BE2C (cell line): ENCODE results near the gene HEPACAM2.

Experiments
- DNase-seq: peaks from one replicate; pipeline ENCODE4 v3.0.0-alpha.2; 2020
- H3K27me3 ChIP-seq: fragments of 250-450 bp; sonication (Bioruptor Pico); 2 replicates; pipeline ENCODE4 v1.5.1; 2020; ENCODE audit warnings: mild to moderate bottlenecking
- H3K36me3 ChIP-seq: fragments of 250-450 bp; sonication (Bioruptor Pico); 2 replicates; pipeline ENCODE4 v1.5.1; 2020; ENCODE audit warnings: mild to moderate bottlenecking
- H3K4me1 ChIP-seq: fragments of 250-450 bp; sonication (Bioruptor Pico); 2 replicates; pipeline ENCODE4 v1.5.1; 2020
- H3K4me3 ChIP-seq: 2 replicates; pipeline ENCODE4 v1.5.1; 2011; ENCODE audit warnings: low read depth, low read length
- H3K9me3 ChIP-seq: fragments of 250-450 bp; sonication (Bioruptor Pico); 2 replicates; pipeline ENCODE4 v1.5.1; 2020
- CTCF ChIP-seq: IDR thresholded peaks from 2 replicates; pipeline ENCODE4 v1.5.1; 2012; ENCODE audit warnings: mild to moderate bottlenecking, low read depth, low read length

Gene HEPACAM2

DNA sequence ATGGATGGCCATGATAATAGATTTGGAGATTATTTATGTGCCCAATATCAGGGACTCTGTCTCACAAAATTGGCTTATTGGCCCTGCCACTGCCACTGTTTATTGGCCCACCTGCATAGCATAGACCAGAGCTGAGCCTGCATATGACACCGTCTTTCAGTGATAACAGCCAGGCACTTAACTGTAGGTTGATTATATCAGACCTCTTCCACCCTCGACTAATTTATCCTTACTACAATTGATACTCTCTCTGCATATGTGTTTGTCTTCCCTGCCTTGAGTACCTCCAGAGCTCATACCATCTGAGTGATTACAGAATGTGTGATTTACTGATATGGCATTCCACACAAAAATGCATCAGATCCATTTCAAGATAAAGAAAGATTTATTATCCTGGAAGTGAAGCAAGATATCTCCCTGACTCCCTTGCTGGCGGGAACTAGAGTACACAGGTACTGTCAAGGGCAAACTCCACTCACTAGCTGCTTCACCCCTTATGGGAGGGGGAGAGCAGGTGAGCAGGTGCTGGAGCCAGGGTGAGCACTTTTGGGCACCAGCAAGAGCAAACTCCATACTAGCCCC, 65.0 kb downstream of the HEPACAM2 start:
- no peaks in the 10 kb centered on the region for H3K9me3 ChIP-seq
- no peak for TF ChIP-seq CTCF
- no peak overlapping the region for H3K4me3 ChIP-seq
- no peaks in the 10 kb centered on the region for H3K27me3 ChIP-seq
- H3K4me1 ChIP-seq: no peaks in the 10 kb centered on the region
- DNase-seq: no peak
- no peaks in the 10 kb centered on the region for H3K36me3 ChIP-seq

- no peaks in the 10 kb centered on the region for H3K9me3 ChIP-seq
- peaks cover under 1% of the 10 kb centered on the region; the same call in 1 of the 2 replicates for H3K27me3 ChIP-seq
- TF ChIP-seq CTCF: no peak
- H3K36me3 ChIP-seq: no peaks in the 10 kb centered on the region
- no peak for DNase-seq
- no peaks in the 10 kb centered on the region for H3K4me1 ChIP-seq
- H3K4me3 ChIP-seq: no peak overlapping the region
Observed at GRCh38 chr7:93160410-93160809, 65.9 kb downstream of the HEPACAM2 start.

DNA sequence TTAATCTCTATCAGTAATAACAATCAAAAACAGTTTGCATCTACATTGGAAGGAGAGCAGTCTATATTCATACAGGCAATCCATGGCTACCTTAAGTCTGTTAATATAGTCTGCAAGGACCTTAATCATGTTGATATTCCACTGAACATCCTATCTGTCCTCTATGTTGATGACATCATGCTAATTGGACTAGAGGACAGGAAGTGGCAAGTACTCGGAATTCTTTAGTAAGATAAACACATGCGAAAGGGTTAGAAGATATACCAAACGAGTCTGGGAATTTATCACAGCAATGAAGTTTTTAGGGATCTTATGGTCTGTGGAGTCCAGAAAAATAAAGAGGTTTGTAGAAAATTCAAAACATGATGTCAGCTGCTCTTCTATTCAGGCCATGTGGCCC, 66.8 kb downstream of the HEPACAM2 start:
- H3K36me3 ChIP-seq: no peaks in the 10 kb centered on the region
- DNase-seq: no peak
- H3K9me3 ChIP-seq: no peaks in the 10 kb centered on the region
- no peak for TF ChIP-seq CTCF
- peaks cover 6% of the 10 kb centered on the region; the same call in 1 of the 2 replicates for H3K27me3 ChIP-seq
- H3K4me1 ChIP-seq: no peaks in the 10 kb centered on the region
- H3K4me3 ChIP-seq: no peak overlapping the region

DNA sequence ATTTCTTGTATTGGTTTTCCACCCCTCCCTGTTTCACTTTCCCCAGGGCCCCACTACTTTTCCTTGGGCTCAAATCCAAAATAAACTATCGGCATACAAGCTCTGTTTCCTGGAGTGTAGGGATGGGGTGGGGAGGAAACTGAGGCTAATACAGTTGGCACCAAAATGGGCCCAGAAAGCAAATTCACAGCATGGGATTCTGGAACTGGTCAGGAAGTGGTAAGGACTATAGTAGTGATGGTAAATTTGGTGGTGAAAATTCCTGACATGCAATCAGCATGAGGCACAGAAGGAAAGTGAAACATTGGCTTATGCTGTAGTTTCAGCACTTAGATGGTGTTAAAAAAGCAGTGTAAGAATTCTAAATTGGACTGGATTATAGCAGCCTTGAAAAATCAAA, 69.4 kb downstream of the HEPACAM2 start:
- Histone ChIP-seq H3K27me3 (peaks cover 6% of the 10 kb centered on the region), H3K4me1 (no peaks in the 10 kb centered on the region), H3K36me3 (no peaks in the 10 kb centered on the region), H3K4me3 (no peak overlapping the region), H3K9me3 (no peaks in the 10 kb centered on the region)
- DNase-seq: no peak
- no peak for TF ChIP-seq CTCF

GRCh38 chr7:93150200-93150835, 76.0 kb downstream of the HEPACAM2 start:
- Histone ChIP-seq H3K36me3 (no peaks in the 10 kb centered on the region), H3K4me1 (no peaks in the 10 kb centered on the region), H3K27me3 (peaks cover 19% of the 10 kb centered on the region), H3K9me3 (no peaks in the 10 kb centered on the region), H3K4me3 (no peak overlapping the region)
- TF ChIP-seq CTCF: no peak
- no peak for DNase-seq

DNA sequence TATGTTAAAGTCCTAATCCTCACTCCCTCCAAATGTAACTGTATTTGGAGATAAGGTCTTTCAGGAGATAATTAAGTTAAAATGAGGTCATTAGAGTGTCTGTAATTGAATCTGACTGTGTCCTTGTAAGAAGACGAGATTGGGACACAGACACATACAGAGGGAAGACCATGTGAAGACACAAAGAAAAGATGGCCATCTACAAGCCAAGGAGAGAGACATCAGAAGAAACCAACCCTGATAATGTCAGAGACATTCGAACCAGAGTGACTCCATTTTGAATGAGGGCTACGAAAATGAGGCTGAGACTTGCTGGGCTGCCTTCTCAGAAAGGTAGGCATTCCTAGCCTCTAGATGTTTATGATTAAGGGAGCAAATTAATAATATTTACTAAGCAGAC, 77.5 kb downstream of the HEPACAM2 start:
- Histone ChIP-seq H3K27me3 (peaks cover 14% of the 10 kb centered on the region), H3K4me1 (no peaks in the 10 kb centered on the region), H3K4me3 (no peak overlapping the region), H3K9me3 (no peaks in the 10 kb centered on the region), H3K36me3 (no peaks in the 10 kb centered on the region)
- no peak for DNase-seq
- TF ChIP-seq CTCF: no peak
